SH-SY5Y (cell line): ENCODE data around the gene TM7SF2.

Experiments used
- GATA2 ChIP-seq: IDR thresholded peaks from 2 replicates; pipeline ENCODE4 v1.6.1; 2011; ENCODE audit warnings: mild to moderate bottlenecking, low read depth, low read length
- GATA3 ChIP-seq: IDR thresholded peaks from 2 replicates; pipeline ENCODE4 v1.6.1; 2011; ENCODE audit warnings: low read depth, mild to moderate bottlenecking, low read length, moderate library complexity

TM7SF2 gene

GRCh38 chr11:65111744-65112545 lies at the start of gene TM7SF2:
Gene TM7SF2, plus strand, starts transcription at chr11:65111872. Its CDS starts 144 bp downstream, at chr11:65112016.
- no peak for TF ChIP-seq GATA3
- TF ChIP-seq GATA2, result no peak

- no peak for TF ChIP-seq GATA2
- no peak for TF ChIP-seq GATA3
These were observed 48.1 kb upstream of the TM7SF2 start for GRCh38 chr11:65063532-65063931.

GRCh38 chr11:65064847-65065240 lies 46.8 kb upstream of the TM7SF2 start:
- TF ChIP-seq GATA3, result no peak
- no peak for TF ChIP-seq GATA2

GRCh38 chr11:65065851-65066250 lies 45.8 kb upstream of the TM7SF2 start:
- no peak for TF ChIP-seq GATA2
- no peak for TF ChIP-seq GATA3

GRCh38 chr11:65066315-65066714 lies 45.4 kb upstream of the TM7SF2 start:
- no peak for TF ChIP-seq GATA3
- TF ChIP-seq GATA2, result no peak

- no peak for TF ChIP-seq GATA2
- no peak for TF ChIP-seq GATA3
These were observed 44.8 kb upstream of the TM7SF2 start for GRCh38 chr11:65066805-65067291.

- TF ChIP-seq GATA2, result no peak
- TF ChIP-seq GATA3, result no peak
These were observed 44.2 kb upstream of the TM7SF2 start for GRCh38 chr11:65067446-65067845.

- TF ChIP-seq GATA2 (no peak), GATA3 (no peak)
These were observed 42.5 kb upstream of the TM7SF2 start for GRCh38 chr11:65069217-65069616.

- TF ChIP-seq GATA3, result no peak
- TF ChIP-seq GATA2, result no peak
These were observed 39.6 kb upstream of the TM7SF2 start for GRCh38 chr11:65071907-65072630.

- no peak for TF ChIP-seq GATA2
- no peak for TF ChIP-seq GATA3
These were observed 39.1 kb upstream of the TM7SF2 start for GRCh38 chr11:65072631-65072966.

- TF ChIP-seq GATA2 (no peak), GATA3 (no peak)
These were observed 34.2 kb upstream of the TM7SF2 start for GRCh38 chr11:65077451-65077850.

- TF ChIP-seq GATA2 (no peak), GATA3 (no peak)
These were observed 33.5 kb upstream of the TM7SF2 start for GRCh38 chr11:65078151-65078550.

- no peak for TF ChIP-seq GATA2
- no peak for TF ChIP-seq GATA3
These were observed 32.8 kb upstream of the TM7SF2 start for GRCh38 chr11:65078786-65079342.

- TF ChIP-seq GATA2 (no peak), GATA3 (no peak)
These were observed 28.4 kb upstream of the TM7SF2 start for GRCh38 chr11:65083134-65083833.
